ENCODE results near the gene NDUFV1.
"Not testable (repeated sequence)": the region's sequence is repeated elsewhere in the genome, so short reads cannot be mapped to it uniquely, and the experiment has no call there.

Gene NDUFV1

GRCh38 chr11:67586568-67587250 lies 20.0 kb upstream of the NDUFV1 start:
- no peak for DNase-seq

- no peak for DNase-seq
Measured at GRCh38 chr11:67588136-67588503, 18.6 kb upstream of the NDUFV1 start.

- not testable (repeated sequence) for DNase-seq
Measured at GRCh38 chr11:67588899-67589415, 17.8 kb upstream of the NDUFV1 start.

GRCh38 chr11:67592880-67593564 lies 13.7 kb upstream of the NDUFV1 start:
- no peak for DNase-seq

- no peak for DNase-seq
Measured at GRCh38 chr11:67593565-67593905, 13.2 kb upstream of the NDUFV1 start.

GRCh38 chr11:67594480-67594879 lies 12.3 kb upstream of the NDUFV1 start:
- DNase-seq = no peak

- DNase-seq = no peak
Measured at GRCh38 chr11:67596753-67597300, 9.9 kb upstream of the NDUFV1 start.

- DNase-seq = not testable (repeated sequence)
Measured at GRCh38 chr11:67597458-67597857, 9.3 kb upstream of the NDUFV1 start.

GRCh38 chr11:67597963-67598362 lies 8.8 kb upstream of the NDUFV1 start:
- not testable (repeated sequence) for DNase-seq

GRCh38 chr11:67599149-67599548 lies 7.6 kb upstream of the NDUFV1 start:
- DNase-seq = no peak

GRCh38 chr11:67600324-67601029 lies 6.3 kb upstream of the NDUFV1 start:
- no peak for DNase-seq

- no peak for DNase-seq
Measured at GRCh38 chr11:67601098-67601497, 5.6 kb upstream of the NDUFV1 start.

- DNase-seq = not testable (repeated sequence)
Measured at GRCh38 chr11:67604119-67604518, 2.6 kb upstream of the NDUFV1 start.

GRCh38 chr11:67604815-67605214 lies 1.9 kb upstream of the NDUFV1 start:
- no peak for DNase-seq

GRCh38 chr11:67605231-67606011 lies 1.3 kb upstream of the NDUFV1 start:
- no peak for DNase-seq

GRCh38 chr11:67606093-67606491 lies 644 bp upstream of the NDUFV1 start:
- DNase-seq = no peak

GRCh38 chr11:67607507-67607906 lies 771 bp downstream of the NDUFV1 start:
- DNase-seq = no peak

GRCh38 chr11:67608486-67608885 lies 1.8 kb downstream of the NDUFV1 start:
- no peak for DNase-seq

GRCh38 chr11:67609316-67609715 lies 2.6 kb downstream of the NDUFV1 start:
- no peak for DNase-seq

GRCh38 chr11:67610302-67610868 lies 3.6 kb downstream of the NDUFV1 start:
- DNase-seq = no peak

- DNase-seq = no peak
Measured at GRCh38 chr11:67611165-67611564, 4.4 kb downstream of the NDUFV1 start.

Measured in DMS 273 treated with DMSO at 0.1 percent for 48 hours (cell line).